ENCODE measurements around the gene ACER1. TPM values are rescaled to one million over a fixed set of nuclear protein-coding genes. Genes with fewer than 3 reads are reported as not detected.

ACER1 gene
- total RNA-seq, 2 donors from 2014 or later, result not detected

DNA sequence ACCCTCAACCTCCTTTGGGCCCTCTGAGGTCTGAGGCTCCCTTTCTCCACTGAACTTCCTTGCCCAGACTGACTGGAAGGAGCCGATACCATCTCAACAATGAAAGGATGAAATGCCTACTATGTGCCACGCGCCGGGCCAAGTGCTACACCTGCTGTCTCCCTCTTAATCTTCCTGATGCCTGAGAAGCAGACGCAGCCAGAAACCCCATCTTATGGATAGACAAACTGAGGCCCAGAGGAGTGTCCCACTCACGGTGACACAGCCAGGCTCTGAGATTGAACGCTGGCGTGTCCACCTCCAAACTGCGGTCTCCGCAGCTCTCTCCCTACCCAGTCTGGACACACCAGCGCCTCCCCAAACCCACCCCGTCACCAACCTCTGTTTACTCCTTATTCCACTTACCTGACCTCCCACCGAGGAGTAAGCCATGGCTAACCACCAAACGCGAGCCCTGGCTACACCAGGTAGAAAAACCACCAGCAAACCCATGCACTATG, 74.5 kb downstream of the ACER1 start:
- DNase-seq (ENCODE audit: low spot score), result peak; percentile 36
- intact Hi-C loops (cut with DNase I), result no loop called here

Other genes starting within 250 kb of the ACER1 start
- gene RFX2, start 223.1 kb downstream of the ACER1 start, total RNA-seq, result 10 to 100 TPM; 20.7 to 21.7 TPM
- not detected for gene ACSBG2, start 197.9 kb downstream of the ACER1 start, total RNA-seq
- gene MLLT1, start 53.6 kb downstream of the ACER1 start, total RNA-seq, result 10 to 100 TPM; 49.2 to 52.0 TPM
- 10 to 100 TPM; 55.1 to 56.4 TPM for gene CLPP, start 27.9 kb upstream of the ACER1 start, total RNA-seq
- 10 to 100 TPM; 37.1 to 41.2 TPM for gene ALKBH7, start 39.2 kb upstream of the ACER1 start, total RNA-seq
- under 1 TPM; 0.65 to 0.71 TPM for gene PSPN, start 42.3 kb upstream of the ACER1 start, total RNA-seq
- gene GTF2F1, start 59.6 kb upstream of the ACER1 start, total RNA-seq, result 10 to 100 TPM; 32.5 to 35.4 TPM
- 100 to 1,000 TPM; 134 to 147 TPM for gene KHSRP, start 91.2 kb upstream of the ACER1 start, total RNA-seq
- under 1 TPM in 1 of 2 donors, not detected in 1; 0.24 TPM for gene SLC25A41, start 100.2 kb upstream of the ACER1 start, total RNA-seq
- 10 to 100 TPM; 51.5 to 62.1 TPM for gene SLC25A23, start 126.2 kb upstream of the ACER1 start, total RNA-seq
- not detected for gene CRB3, start 130.7 kb upstream of the ACER1 start, total RNA-seq
- 1 to 10 TPM; 2.1 to 3.9 TPM for gene DENND1C, start 148.2 kb upstream of the ACER1 start, total RNA-seq
- gene TUBB4A, start 168.7 kb upstream of the ACER1 start, total RNA-seq, result under 1 TPM; 0.42 to 0.48 TPM
- under 1 TPM; 0.42 to 0.67 TPM for gene TNFSF9, start 197.4 kb upstream of the ACER1 start, total RNA-seq